Measurements from ENCODE around the gene PAGR1. TPM values are rescaled to one million over a fixed set of nuclear protein-coding genes. Genes with fewer than 3 reads are reported as not detected.

PAGR1 gene
- total and polyA plus RNA-seq, 2 donors (not counting 1 experiment from before 2014, with no cell fraction given), result 17.8 to 28.4 TPM

DNA sequence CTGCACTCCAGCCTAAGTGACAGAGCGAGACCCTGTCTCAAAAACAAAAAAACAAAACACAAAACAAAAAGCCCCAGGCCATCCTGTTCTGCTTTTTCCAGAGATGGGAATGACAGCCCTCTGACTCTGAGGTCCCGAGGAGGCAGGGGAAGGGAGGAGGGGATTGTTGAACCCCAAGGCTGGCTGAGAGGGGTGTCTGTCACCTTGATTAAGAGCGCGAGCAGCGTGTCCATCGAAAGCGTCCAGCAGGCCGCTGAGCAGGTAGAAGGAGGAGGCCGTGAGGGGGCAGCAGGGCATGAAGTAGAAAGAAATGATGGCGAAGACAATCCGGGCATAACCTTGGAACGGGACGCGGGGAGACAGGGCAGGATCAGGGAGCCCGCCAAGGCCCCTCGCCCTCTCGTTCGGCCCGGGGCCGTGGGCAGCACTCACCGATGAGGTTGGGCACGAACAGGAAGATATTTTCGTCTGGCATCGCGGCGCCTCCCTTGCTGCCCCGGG is 46.5 kb downstream of the PAGR1 start:
- ChIA-PET POLR2A (interaction anchor here (1.3 kb wide), 1 partner anchor 99 kb away, joined by 3 read pairs; the partner anchor contains the start of gene TMEM219), CTCF (interaction anchor here (0.7 to 1.6 kb wide), 2 partner anchors 14 to 143 kb away, joined by 4 to 6 read pairs; no protein-coding TSS in a partner anchor)
- Mint-ChIP-seq H3K4me1 (peaks cover 21% of the 10 kb centered on the region), H3K27me3 (no peaks in the 10 kb centered on the region), H3K9me3 (ENCODE audit: insufficient read depth) (no peaks in the 10 kb centered on the region), H3K4me3 (peak overlapping the region; percentile 96), H3K27ac (peak overlapping the region; percentile 99)
- peaks cover 14 to 19% of the 10 kb centered on the region in 2 donors for H3K4me1 ChIP-seq (ENCODE audit: control insufficient read depth in 2 of 2, insufficient read depth in 2 of 2, low read length in 2 of 2)
- intact Hi-C loops (cut with micrococcal nuclease), result loop anchor here (5.0 to 10.0 kb wide), 2 partner anchors 115 to 532 kb away; partner anchors contain the start of genes C16orf54 and ZNF48
- DNase-seq (no peak), ATAC-seq (ENCODE audit: low read depth) (no peak)
- TF ChIP-seq, protein P1, sequence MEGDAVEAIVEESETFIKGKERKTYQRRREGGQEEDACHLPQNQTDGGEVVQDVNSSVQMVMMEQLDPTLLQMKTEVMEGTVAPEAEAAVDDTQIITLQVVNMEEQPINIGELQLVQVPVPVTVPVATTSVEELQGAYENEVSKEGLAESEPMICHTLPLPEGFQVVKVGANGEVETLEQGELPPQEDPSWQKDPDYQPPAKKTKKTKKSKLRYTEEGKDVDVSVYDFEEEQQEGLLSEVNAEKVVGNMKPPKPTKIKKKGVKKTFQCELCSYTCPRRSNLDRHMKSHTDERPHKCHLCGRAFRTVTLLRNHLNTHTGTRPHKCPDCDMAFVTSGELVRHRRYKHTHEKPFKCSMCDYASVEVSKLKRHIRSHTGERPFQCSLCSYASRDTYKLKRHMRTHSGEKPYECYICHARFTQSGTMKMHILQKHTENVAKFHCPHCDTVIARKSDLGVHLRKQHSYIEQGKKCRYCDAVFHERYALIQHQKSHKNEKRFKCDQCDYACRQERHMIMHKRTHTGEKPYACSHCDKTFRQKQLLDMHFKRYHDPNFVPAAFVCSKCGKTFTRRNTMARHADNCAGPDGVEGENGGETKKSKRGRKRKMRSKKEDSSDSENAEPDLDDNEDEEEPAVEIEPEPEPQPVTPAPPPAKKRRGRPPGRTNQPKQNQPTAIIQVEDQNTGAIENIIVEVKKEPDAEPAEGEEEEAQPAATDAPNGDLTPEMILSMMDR (IDR thresholded peaks at IDR 0.05), result no peak
- no peak for TF ChIP-seq EZH2 (IDR thresholded peaks at IDR 0.05; ENCODE audit: borderline replicate concordance, insufficient read depth, low read depth, low read length, poor library complexity, severe bottlenecking)
- peak overlapping the region in 1 of 2 donors; percentile 96 for H3K27ac ChIP-seq (ENCODE audit: low read length in 2 of 2)
- no peaks in the 10 kb centered on the region for H3K27me3 ChIP-seq (replicated peaks in 1 of 4; ENCODE audit: control extremely low read depth in 1 of 4, control insufficient read depth in 3 of 4, insufficient read depth in 4 of 4, low read length in 3 of 4)
- H3K4me2 ChIP-seq (replicated peaks; ENCODE audit: low read depth, low read length, poor library complexity, severe bottlenecking), result peak overlapping the region; percentile 89
- WGBS (ENCODE audit: insufficient coverage), result under 1% methylated on average over 26 of the region's 27 CpGs
- peak overlapping the region; percentile 78 for H2AFZ ChIP-seq (ENCODE audit: insufficient read depth, low read depth, low read length, poor library complexity, severe bottlenecking)
- peak overlapping the region; percentile 67 to 92 (median 81) for H3K4me3 ChIP-seq (ENCODE audit: control extremely low read depth in 1 of 5, extremely low read depth in 1 of 5, insufficient read depth in 1 of 5, low read depth in 2 of 5, low read length in 4 of 5)
- H3K79me2 ChIP-seq (ENCODE audit: control insufficient read depth, insufficient read depth, low read length), result peaks cover 16% of the 10 kb centered on the region
- H3K36me3 ChIP-seq (replicated peaks in 1 of 2; ENCODE audit: control extremely low read depth in 1 of 2, control insufficient read depth in 1 of 2, extremely low read depth in 1 of 2, insufficient read depth in 2 of 2, low read length in 1 of 2), result peaks cover 4 to 25% of the 10 kb centered on the region in 2 experiments
- peaks cover 0 to 4% (median 0%) of the 10 kb centered on the region in 3 donors for H3K9me3 ChIP-seq (ENCODE audit: control extremely low read depth in 1 of 3, control insufficient read depth in 2 of 3, insufficient read depth in 1 of 3, low read length in 2 of 3)
- H3K9ac ChIP-seq (ENCODE audit: low read length), result peak overlapping the region; percentile 86
- peaks cover 8% of the 10 kb centered on the region for H4K20me1 ChIP-seq (ENCODE audit: control insufficient read depth, insufficient read depth, low read length, poor library complexity, severe bottlenecking)
